ENCODE data around the gene EVA1C.

DNA sequence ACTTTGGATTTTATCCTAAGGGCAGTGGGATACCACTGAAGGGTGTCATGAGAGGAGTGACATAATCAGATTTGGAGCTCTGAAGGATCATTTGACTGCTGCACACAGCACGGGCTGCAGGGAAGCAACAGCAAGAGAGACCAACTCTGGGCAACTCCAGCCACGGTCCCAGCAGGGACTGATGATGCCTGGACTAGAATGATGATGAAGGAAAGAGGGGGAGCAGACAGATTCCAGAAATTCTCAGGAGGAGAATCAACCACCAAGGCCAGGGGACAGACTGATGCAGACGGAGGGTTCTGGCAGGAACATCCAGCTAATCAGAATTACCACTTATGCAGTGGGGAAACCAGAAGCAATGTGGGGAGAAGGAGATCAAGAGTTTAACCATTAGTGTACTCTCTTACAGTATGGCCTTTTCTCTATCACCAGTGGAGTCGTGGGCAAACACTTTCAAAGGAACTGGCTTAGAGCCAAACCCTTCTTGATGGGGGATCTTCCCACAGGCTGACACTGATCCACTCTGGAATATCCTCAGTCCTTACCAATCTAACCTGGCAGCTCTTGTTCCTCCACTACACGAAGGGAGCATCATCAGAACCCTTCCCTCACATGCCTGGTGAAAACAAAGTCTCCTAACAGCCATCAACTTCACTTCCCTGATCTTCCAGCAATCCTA, 23.0 kb upstream of the EVA1C start:
- TF ChIP-seq, protein P1, sequence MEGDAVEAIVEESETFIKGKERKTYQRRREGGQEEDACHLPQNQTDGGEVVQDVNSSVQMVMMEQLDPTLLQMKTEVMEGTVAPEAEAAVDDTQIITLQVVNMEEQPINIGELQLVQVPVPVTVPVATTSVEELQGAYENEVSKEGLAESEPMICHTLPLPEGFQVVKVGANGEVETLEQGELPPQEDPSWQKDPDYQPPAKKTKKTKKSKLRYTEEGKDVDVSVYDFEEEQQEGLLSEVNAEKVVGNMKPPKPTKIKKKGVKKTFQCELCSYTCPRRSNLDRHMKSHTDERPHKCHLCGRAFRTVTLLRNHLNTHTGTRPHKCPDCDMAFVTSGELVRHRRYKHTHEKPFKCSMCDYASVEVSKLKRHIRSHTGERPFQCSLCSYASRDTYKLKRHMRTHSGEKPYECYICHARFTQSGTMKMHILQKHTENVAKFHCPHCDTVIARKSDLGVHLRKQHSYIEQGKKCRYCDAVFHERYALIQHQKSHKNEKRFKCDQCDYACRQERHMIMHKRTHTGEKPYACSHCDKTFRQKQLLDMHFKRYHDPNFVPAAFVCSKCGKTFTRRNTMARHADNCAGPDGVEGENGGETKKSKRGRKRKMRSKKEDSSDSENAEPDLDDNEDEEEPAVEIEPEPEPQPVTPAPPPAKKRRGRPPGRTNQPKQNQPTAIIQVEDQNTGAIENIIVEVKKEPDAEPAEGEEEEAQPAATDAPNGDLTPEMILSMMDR (IDR thresholded peaks at IDR 0.05; ENCODE audit: poor library complexity): no peak
- TF ChIP-seq EZH2 (IDR thresholded peaks at IDR 0.05; ENCODE audit: borderline replicate concordance) (no peak), EZH2phosphoT487 (IDR thresholded peaks at IDR 0.05; ENCODE audit: low read depth, severe bottlenecking, unreplicated experiment) (no peak)
